HEK293 (cell line): ENCODE measurements around the gene LNP1.
A peak's percentile ranks its signal among the peaks of the same experiment; 100 is the strongest.
"Not testable (repeated sequence)": the region's sequence is repeated elsewhere in the genome, so short reads cannot be mapped to it uniquely, and the experiment has no call there.

Experiments used
- CTCF ChIA-PET: fragments of 350-600 bp; formaldehyde crosslinking; extraction: SDS; loops from one replicate; lab custom pipeline; 2021; ENCODE audit warnings: antibody characterized with exemption; lab: Yijun Ruan, JAX
- POLR2A ChIA-PET: fragments of 300-600 bp; formaldehyde crosslinking; extraction: SDS; loops from one replicate; lab custom pipeline; 2020; ENCODE audit warnings: antibody characterized with exemption, inconsistent platforms; lab: Yijun Ruan, JAX
- H3K27ac ChIP-seq: fragments of 200-500 bp; sonication (Bioruptor generic); 2 replicates; pipeline ENCODE4 v1.5.1; 2014; ENCODE audit warnings: low read depth, low read length, control low read depth, inconsistent platforms; ENCODE audit errors: extremely low read depth
- H3K36me3 ChIP-seq, 2 experiments: fragments of 200-500 bp in 1 of 2; sonication (Bioruptor generic) in 1 of 2; 1 replicate in 1 of 2; 2 replicates in 1 of 2; pipeline ENCODE4 v1.5.1; 2014 to 2017; ENCODE audit warnings: inconsistent platforms in 2 of 2, low read length in 2 of 2; ENCODE audit not compliant: control insufficient read depth in 2 of 2, insufficient read depth in 1 of 2
- H3K4me1 ChIP-seq: fragments of 200-500 bp; sonication (Bioruptor generic); 2 replicates; pipeline ENCODE4 v1.5.1; 2014; ENCODE audit warnings: mild to moderate bottlenecking, low read length, inconsistent platforms; ENCODE audit not compliant: control insufficient read depth, insufficient read depth
- H3K4me3 ChIP-seq: 2 replicates; pipeline ENCODE4 v1.5.1; 2011; ENCODE audit warnings: low read depth, mild to moderate bottlenecking, control low read depth, low read length, moderate library complexity
- H3K9me3 ChIP-seq: fragments of 200-500 bp; sonication (Bioruptor generic); 2 replicates; pipeline ENCODE4 v1.5.1; 2014; ENCODE audit warnings: low read depth, low read length, inconsistent platforms; ENCODE audit not compliant: control insufficient read depth, insufficient read depth
- WT1 ChIP-seq: fragments of 450-650 bp; formaldehyde crosslinking; IDR thresholded peaks from 2 replicates; pipeline ENCODE4 v1.5.1; 2016; ENCODE audit warnings: missing biosample characterization, missing genetic modification characterization
- ZEB2 ChIP-seq: fragments of 450-650 bp; formaldehyde crosslinking; IDR thresholded peaks from 2 replicates; pipeline ENCODE4 v1.5.1; 2016; ENCODE audit warnings: missing biosample characterization, missing genetic modification characterization
- ZNF132 ChIP-seq: fragments of 450-650 bp; formaldehyde crosslinking; IDR thresholded peaks from 2 replicates; pipeline ENCODE4 v1.5.1; 2017; ENCODE audit warnings: missing biosample characterization, missing genetic modification characterization, borderline replicate concordance
- ZNF394 ChIP-seq: fragments of 450-650 bp; formaldehyde crosslinking; IDR thresholded peaks from 2 replicates; pipeline ENCODE4 v1.5.1; 2016; ENCODE audit warnings: missing biosample characterization, missing genetic modification characterization, mild to moderate bottlenecking, moderate library complexity, borderline replicate concordance
- ZNF560 ChIP-seq: fragments of 450-650 bp; formaldehyde crosslinking; IDR thresholded peaks from 2 replicates; pipeline ENCODE4 v1.5.1; 2017; ENCODE audit warnings: missing biosample characterization, missing genetic modification characterization, borderline replicate concordance
- ZNF600 ChIP-seq: fragments of 450-650 bp; formaldehyde crosslinking; IDR thresholded peaks from 2 replicates; pipeline ENCODE4 v1.5.1; 2016; ENCODE audit warnings: missing biosample characterization, missing genetic modification characterization
- ZNF654 ChIP-seq: fragments of 450-650 bp; formaldehyde crosslinking; IDR thresholded peaks from 2 replicates; pipeline ENCODE4 v1.5.1; 2016; ENCODE audit warnings: low read depth, missing biosample characterization, missing genetic modification characterization
- ZNF707 ChIP-seq: fragments of 450-650 bp; formaldehyde crosslinking; IDR thresholded peaks from 2 replicates; pipeline ENCODE4 v1.5.1; 2016; ENCODE audit warnings: missing biosample characterization, missing genetic modification characterization
- ZNF76 ChIP-seq: fragments of 450-650 bp; formaldehyde crosslinking; IDR thresholded peaks from 2 replicates; pipeline ENCODE4; 2016; ENCODE audit warnings: low read depth, missing biosample characterization, missing genetic modification characterization, borderline replicate concordance
- TF ChIP-seq, protein P1 (sequence below): fragments of 450-650 bp; formaldehyde crosslinking; IDR thresholded peaks from 2 replicates; pipeline ENCODE4 v1.5.1; 2017; ENCODE audit warnings: missing biosample characterization, missing genetic modification characterization
- TF ChIP-seq, protein P2 (sequence below): fragments of 450-650 bp; formaldehyde crosslinking; IDR thresholded peaks from 2 replicates; pipeline ENCODE4 v1.5.1; 2016; ENCODE audit warnings: missing biosample characterization, missing genetic modification characterization, low read depth
- TF ChIP-seq, protein P3 (sequence below): fragments of 450-650 bp; formaldehyde crosslinking; IDR thresholded peaks from 2 replicates; pipeline ENCODE4 v1.5.1; 2016; ENCODE audit warnings: missing biosample characterization, missing genetic modification characterization
- TF ChIP-seq, protein P4 (sequence below): fragments of 450-650 bp; formaldehyde crosslinking; IDR thresholded peaks from 2 replicates; pipeline ENCODE4 v1.5.1; 2016; ENCODE audit warnings: missing biosample characterization, missing genetic modification characterization

The LNP1 gene

DNA sequence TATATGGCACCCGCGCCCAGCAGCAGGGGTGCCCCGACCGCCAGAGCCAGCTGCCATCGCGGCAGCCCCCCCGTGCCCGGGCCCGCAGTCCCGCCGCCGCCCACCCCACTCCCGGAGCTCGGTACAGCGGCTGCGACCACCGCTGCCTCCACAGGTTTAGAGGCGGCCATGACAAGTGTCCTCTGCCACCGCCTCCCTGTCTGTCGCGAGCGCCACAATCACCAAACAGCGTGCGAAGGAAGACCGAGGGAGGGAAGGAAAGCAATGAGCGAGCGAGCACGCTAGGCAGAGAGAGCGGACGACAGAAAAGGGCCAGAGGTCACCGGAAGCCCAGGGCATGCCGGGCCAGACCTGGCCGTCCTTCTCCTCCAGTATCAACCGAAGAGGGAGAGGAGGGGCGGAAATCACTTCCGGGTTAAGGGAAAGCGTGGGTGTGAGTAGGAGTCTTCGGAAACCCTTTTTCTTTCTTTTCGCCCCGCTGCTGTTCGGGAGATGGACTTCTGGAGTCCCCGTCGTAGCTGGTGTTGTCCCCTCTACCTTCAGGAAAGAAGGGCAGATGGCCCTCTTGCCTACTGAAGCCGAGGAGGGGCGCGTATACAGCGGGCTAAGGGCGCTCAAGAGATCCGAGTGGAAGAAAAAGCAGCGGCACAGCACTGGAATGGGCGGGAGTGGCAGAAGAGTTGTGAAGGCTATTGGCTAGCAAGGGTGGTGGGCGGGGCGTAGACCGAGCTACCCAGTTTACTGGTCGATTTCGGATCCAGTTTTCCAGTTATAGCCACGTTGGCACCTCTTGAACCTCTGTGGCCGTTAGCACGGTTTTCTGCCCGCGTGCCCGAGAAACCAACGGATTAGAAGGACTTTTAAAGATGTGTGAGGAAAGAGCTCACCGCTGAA, at the start of gene LNP1, which contains the start of gene TOMM70 (continued):
- TF ChIP-seq, protein P1, sequence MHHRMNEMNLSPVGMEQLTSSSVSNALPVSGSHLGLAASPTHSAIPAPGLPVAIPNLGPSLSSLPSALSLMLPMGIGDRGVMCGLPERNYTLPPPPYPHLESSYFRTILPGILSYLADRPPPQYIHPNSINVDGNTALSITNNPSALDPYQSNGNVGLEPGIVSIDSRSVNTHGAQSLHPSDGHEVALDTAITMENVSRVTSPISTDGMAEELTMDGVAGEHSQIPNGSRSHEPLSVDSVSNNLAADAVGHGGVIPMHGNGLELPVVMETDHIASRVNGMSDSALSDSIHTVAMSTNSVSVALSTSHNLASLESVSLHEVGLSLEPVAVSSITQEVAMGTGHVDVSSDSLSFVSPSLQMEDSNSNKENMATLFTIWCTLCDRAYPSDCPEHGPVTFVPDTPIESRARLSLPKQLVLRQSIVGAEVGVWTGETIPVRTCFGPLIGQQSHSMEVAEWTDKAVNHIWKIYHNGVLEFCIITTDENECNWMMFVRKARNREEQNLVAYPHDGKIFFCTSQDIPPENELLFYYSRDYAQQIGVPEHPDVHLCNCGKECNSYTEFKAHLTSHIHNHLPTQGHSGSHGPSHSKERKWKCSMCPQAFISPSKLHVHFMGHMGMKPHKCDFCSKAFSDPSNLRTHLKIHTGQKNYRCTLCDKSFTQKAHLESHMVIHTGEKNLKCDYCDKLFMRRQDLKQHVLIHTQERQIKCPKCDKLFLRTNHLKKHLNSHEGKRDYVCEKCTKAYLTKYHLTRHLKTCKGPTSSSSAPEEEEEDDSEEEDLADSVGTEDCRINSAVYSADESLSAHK (tag by site-specific recombination) = 0 out of 2 replicates have a peak, but pooled peaks have one; percentile 33
- peak; percentile 91 for TF ChIP-seq ZNF76
- TF ChIP-seq ZEB2 (tag by site-specific recombination) = peak; percentile 18; the same call in 1 of the 2 replicates
- peak; percentile 13; the same call in 1 of the 2 replicates for TF ChIP-seq ZNF394 (tag by site-specific recombination)
- TF ChIP-seq ZNF600 (tag by site-specific recombination) = no peak
- TF ChIP-seq, protein P2, sequence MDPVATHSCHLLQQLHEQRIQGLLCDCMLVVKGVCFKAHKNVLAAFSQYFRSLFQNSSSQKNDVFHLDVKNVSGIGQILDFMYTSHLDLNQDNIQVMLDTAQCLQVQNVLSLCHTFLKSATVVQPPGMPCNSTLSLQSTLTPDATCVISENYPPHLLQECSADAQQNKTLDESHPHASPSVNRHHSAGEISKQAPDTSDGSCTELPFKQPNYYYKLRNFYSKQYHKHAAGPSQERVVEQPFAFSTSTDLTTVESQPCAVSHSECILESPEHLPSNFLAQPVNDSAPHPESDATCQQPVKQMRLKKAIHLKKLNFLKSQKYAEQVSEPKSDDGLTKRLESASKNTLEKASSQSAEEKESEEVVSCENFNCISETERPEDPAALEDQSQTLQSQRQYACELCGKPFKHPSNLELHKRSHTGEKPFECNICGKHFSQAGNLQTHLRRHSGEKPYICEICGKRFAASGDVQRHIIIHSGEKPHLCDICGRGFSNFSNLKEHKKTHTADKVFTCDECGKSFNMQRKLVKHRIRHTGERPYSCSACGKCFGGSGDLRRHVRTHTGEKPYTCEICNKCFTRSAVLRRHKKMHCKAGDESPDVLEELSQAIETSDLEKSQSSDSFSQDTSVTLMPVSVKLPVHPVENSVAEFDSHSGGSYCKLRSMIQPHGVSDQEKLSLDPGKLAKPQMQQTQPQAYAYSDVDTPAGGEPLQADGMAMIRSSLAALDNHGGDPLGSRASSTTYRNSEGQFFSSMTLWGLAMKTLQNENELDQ (tag by site-specific recombination) = no peak
- peak; percentile 23; the same call in 1 of the 2 replicates for TF ChIP-seq WT1 (tag by site-specific recombination)
- no peak for TF ChIP-seq ZNF707 (tag by site-specific recombination)
- TF ChIP-seq, protein P3, sequence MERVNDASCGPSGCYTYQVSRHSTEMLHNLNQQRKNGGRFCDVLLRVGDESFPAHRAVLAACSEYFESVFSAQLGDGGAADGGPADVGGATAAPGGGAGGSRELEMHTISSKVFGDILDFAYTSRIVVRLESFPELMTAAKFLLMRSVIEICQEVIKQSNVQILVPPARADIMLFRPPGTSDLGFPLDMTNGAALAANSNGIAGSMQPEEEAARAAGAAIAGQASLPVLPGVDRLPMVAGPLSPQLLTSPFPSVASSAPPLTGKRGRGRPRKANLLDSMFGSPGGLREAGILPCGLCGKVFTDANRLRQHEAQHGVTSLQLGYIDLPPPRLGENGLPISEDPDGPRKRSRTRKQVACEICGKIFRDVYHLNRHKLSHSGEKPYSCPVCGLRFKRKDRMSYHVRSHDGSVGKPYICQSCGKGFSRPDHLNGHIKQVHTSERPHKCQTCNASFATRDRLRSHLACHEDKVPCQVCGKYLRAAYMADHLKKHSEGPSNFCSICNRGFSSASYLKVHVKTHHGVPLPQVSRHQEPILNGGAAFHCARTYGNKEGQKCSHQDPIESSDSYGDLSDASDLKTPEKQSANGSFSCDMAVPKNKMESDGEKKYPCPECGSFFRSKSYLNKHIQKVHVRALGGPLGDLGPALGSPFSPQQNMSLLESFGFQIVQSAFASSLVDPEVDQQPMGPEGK (tag by site-specific recombination) = 0 out of 2 replicates have a peak, but pooled peaks have one; percentile 38
- no peak for TF ChIP-seq ZNF132 (tag by site-specific recombination)
- TF ChIP-seq, protein P4, sequence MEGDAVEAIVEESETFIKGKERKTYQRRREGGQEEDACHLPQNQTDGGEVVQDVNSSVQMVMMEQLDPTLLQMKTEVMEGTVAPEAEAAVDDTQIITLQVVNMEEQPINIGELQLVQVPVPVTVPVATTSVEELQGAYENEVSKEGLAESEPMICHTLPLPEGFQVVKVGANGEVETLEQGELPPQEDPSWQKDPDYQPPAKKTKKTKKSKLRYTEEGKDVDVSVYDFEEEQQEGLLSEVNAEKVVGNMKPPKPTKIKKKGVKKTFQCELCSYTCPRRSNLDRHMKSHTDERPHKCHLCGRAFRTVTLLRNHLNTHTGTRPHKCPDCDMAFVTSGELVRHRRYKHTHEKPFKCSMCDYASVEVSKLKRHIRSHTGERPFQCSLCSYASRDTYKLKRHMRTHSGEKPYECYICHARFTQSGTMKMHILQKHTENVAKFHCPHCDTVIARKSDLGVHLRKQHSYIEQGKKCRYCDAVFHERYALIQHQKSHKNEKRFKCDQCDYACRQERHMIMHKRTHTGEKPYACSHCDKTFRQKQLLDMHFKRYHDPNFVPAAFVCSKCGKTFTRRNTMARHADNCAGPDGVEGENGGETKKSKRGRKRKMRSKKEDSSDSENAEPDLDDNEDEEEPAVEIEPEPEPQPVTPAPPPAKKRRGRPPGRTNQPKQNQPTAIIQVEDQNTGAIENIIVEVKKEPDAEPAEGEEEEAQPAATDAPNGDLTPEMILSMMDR (tag by site-specific recombination) = peak; percentile 1; the same call in 1 of the 2 replicates
- no peak for TF ChIP-seq ZNF560 (tag by site-specific recombination)
- TF ChIP-seq ZNF654 (tag by site-specific recombination) = no peak

DNA sequence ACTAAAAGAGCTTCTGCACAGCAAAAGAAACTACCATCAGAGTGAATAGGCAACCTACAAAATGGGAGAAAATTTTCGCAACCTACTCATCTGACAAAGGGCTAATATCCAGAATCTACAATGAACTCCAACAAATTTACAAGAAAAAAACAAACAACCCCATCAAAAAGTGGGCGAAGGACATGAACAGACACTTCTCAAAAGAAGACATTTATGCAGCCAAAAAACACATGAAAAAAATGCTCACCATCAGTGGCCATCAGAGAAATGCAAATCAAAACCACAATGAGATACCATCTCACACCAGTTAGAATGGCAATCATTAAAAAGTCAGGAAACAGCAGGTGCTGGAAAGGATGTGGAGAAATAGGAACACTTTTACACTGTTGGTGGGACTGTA, 49.6 kb upstream of the LNP1 start:
- POLR2A ChIA-PET, H3K9me3 ChIP-seq, H3K4me1 ChIP-seq, H3K4me3 ChIP-seq, H3K27ac ChIP-seq: not testable (repeated sequence)
- CTCF ChIA-PET = interaction anchor here (0.5 kb wide), 1 partner anchor 20 kb away, joined by 3 read pairs; no protein-coding TSS in a partner anchor
- peaks cover 5 to 69% of the 10 kb centered on the region in 2 experiments for H3K36me3 ChIP-seq
